IMR-90 (cell line): ENCODE measurements around the gene CGREF1.

ENCODE experiments used
- CEBPB ChIP-seq: IDR thresholded peaks from 2 replicates; pipeline ENCODE4 v1.6.1; 2012; ENCODE audit warnings: low read depth, low read length, improper control_type of control experiment
- CTCF ChIP-seq: conservative IDR thresholded peaks from 2 replicates; pipeline ENCODE4 v1.5.1; 2012; ENCODE audit warnings: mild to moderate bottlenecking, low read depth, low read length, improper control_type of control experiment
- MXI1 ChIP-seq: IDR thresholded peaks from 2 replicates; pipeline ENCODE4 v1.6.1; 2012; ENCODE audit warnings: low read depth, mild to moderate bottlenecking, low read length, moderate library complexity, borderline replicate concordance
- POLR2A ChIP-seq: IDR thresholded peaks from 2 replicates; pipeline ENCODE4 v1.6.1; 2012; ENCODE audit warnings: mild to moderate bottlenecking, low read depth, low read length
- RAD21 ChIP-seq: IDR thresholded peaks from 2 replicates; pipeline ENCODE4 v1.6.1; 2012; ENCODE audit warnings: low read length, improper control_type of control experiment
- RCOR1 ChIP-seq: IDR thresholded peaks from 2 replicates; pipeline ENCODE4 v1.6.1; 2012; ENCODE audit warnings: mild to moderate bottlenecking, low read length, improper control_type of control experiment; ENCODE audit not compliant: insufficient replicate concordance
- SMC3 ChIP-seq: fragments of 150-350 bp; IDR thresholded peaks from 2 replicates; pipeline ENCODE4 v1.6.1; 2016; ENCODE audit warnings: low read depth, mild to moderate bottlenecking, antibody characterized with exemption, low read length, moderate library complexity

DNA sequence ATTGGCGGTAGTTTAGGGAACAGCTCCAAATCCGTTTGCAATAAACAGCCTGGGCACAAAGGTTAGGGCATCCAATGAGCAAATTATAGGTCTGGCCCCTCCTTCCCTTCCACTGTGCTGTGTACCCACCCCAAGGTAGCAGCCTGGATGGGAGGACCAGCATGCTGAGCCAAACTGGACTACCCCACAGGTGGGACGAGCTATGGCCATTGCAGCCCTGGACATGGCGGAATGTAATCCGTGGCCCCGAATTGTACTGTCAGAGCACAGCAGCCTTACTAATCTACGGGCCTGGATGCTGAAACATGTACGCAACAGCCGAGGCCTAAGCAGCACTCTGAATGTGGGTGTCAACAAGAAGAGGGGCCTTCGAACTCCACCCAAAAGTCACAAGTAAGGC lies 60.7 kb downstream of the CGREF1 start:
- no peak for TF ChIP-seq POLR2A
- TF ChIP-seq CEBPB: no peak
- no peak for TF ChIP-seq CTCF
- TF ChIP-seq SMC3: no peak
- no peak for TF ChIP-seq RCOR1
- no peak for TF ChIP-seq RAD21
- TF ChIP-seq MXI1: no peak
